ENCODE measurements around the gene HIF1A.

The HIF1A gene

DNA sequence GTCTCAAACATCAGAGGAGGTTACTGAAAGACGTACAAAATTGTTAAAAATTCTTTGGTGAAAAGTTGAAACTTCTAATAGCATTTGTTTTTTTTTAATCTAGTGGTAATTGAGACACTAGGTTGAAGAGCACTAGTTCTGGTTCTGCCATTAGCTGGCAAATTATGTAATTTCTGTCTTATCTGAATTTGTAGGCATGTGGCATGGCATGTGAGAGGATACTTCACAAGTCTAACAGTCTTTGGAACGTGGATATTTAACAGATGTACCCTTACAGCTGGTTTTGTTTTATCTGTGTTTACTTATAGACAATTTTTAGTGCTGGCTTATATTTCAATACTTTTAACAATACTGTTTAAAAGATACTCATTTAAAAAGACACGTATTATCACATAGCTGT, 72.9 kb downstream of the HIF1A start:
- no peak overlapping the region for H3K9ac ChIP-seq
- no peak overlapping the region for H3K27ac ChIP-seq
- H3K4me1 ChIP-seq (ENCODE audit: low read depth, poor library complexity, severe bottlenecking) = no peaks in the 10 kb centered on the region
- H3K79me2 ChIP-seq (ENCODE audit: insufficient read depth, low read depth) = no peaks in the 10 kb centered on the region
- H4K20me1 ChIP-seq (ENCODE audit: insufficient read depth) = no peaks in the 10 kb centered on the region
- H3K36me3 ChIP-seq (ENCODE audit: insufficient read depth) = no peaks in the 10 kb centered on the region
- no peak overlapping the region for H2AFZ ChIP-seq (ENCODE audit: low read depth)
- H3K4me3 ChIP-seq (IDR thresholded peaks at IDR 0.05; ENCODE audit: insufficient read depth, low read depth, low read length) = no peak overlapping the region
- no peaks in the 10 kb centered on the region for H3K27me3 ChIP-seq (ENCODE audit: insufficient read depth, low read depth)
- H3K4me2 ChIP-seq = no peak overlapping the region
- TF ChIP-seq, protein P1, sequence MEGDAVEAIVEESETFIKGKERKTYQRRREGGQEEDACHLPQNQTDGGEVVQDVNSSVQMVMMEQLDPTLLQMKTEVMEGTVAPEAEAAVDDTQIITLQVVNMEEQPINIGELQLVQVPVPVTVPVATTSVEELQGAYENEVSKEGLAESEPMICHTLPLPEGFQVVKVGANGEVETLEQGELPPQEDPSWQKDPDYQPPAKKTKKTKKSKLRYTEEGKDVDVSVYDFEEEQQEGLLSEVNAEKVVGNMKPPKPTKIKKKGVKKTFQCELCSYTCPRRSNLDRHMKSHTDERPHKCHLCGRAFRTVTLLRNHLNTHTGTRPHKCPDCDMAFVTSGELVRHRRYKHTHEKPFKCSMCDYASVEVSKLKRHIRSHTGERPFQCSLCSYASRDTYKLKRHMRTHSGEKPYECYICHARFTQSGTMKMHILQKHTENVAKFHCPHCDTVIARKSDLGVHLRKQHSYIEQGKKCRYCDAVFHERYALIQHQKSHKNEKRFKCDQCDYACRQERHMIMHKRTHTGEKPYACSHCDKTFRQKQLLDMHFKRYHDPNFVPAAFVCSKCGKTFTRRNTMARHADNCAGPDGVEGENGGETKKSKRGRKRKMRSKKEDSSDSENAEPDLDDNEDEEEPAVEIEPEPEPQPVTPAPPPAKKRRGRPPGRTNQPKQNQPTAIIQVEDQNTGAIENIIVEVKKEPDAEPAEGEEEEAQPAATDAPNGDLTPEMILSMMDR (conservative IDR thresholded peaks at IDR 0.05; ENCODE audit: low read depth, low read length) = no peak

DNA sequence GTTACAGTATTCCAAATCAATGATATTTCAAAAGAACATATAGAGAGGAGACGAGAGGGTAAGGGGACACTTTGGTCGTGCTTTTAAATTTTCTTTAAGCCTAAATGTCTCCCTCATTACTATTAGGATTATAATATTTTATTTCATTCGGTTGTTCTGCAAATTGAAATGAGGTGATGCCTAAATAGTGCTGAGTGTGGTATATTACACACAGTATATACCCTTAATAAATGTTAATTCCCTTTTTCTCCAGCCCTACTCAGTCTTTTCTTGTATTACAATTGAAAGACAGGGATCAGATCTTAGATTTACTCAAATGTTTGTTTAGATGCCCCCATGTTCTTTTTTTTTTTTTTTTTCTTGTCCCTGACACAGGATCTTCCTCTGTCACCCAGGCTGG, 74.6 kb downstream of the HIF1A start:
- Histone ChIP-seq H3K9ac (no peak overlapping the region), H3K36me3 (ENCODE audit: insufficient read depth) (no peaks in the 10 kb centered on the region), H3K4me2 (no peak overlapping the region), H2AFZ (ENCODE audit: low read depth) (no peak overlapping the region), H3K4me3 (IDR thresholded peaks at IDR 0.05; ENCODE audit: insufficient read depth, low read depth, low read length) (no peak overlapping the region), H3K4me1 (ENCODE audit: low read depth, poor library complexity, severe bottlenecking) (no peaks in the 10 kb centered on the region), H3K79me2 (ENCODE audit: insufficient read depth, low read depth) (no peaks in the 10 kb centered on the region), H4K20me1 (ENCODE audit: insufficient read depth) (no peaks in the 10 kb centered on the region), H3K27ac (no peak overlapping the region), H3K27me3 (ENCODE audit: insufficient read depth, low read depth) (no peaks in the 10 kb centered on the region)
- TF ChIP-seq, protein P1 (conservative IDR thresholded peaks at IDR 0.05; ENCODE audit: low read depth, low read length) = no peak

DNA sequence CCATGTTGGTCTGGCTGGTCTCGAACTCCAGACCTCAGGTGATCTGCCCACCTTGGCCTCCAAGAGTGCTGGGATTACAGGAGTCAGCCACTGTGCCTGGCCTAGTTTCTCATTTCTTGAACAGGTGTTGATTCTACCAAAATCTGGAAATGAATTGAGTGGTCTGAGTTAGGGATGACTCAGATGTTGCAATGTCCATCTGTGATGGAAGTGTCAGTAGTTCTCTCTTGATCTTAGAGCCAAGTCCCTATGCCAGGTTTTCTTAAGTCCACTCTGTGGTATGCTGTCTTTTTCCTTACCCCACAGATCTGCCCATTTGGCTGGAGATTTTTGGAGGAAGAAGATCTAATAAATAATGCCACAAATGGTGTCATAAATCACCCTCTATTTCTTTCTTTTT, 79.5 kb downstream of the HIF1A start:
- TF ChIP-seq, protein P1 (conservative IDR thresholded peaks at IDR 0.05; ENCODE audit: low read depth, low read length) = no peak

DNA sequence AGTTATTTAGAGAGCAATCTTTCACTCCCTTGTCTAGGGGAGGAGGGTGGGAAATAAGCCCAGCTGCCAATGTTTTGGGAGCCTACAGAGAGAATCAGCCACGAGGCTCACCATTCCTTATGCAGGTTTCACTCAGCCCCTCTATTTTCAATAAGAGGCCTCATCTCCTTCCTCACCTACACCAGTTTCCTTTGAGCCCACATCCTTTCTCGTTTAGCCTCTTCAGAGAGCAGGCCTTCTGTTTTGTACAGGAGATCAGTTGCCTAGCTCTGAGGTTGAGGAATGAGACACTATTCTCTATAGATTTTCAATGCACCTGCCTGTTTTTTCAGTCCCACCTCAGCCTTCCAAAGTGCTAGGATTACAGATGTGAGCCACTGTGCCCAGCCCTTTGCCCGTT, 84.8 kb downstream of the HIF1A start:
- Histone ChIP-seq H3K27ac (no peak overlapping the region), H3K9ac (no peak overlapping the region), H3K79me2 (ENCODE audit: insufficient read depth, low read depth) (no peaks in the 10 kb centered on the region), H4K20me1 (ENCODE audit: insufficient read depth) (no peaks in the 10 kb centered on the region), H3K27me3 (ENCODE audit: insufficient read depth, low read depth) (no peaks in the 10 kb centered on the region), H2AFZ (ENCODE audit: low read depth) (no peak overlapping the region), H3K4me3 (IDR thresholded peaks at IDR 0.05; ENCODE audit: insufficient read depth, low read depth, low read length) (no peak overlapping the region), H3K36me3 (ENCODE audit: insufficient read depth) (no peaks in the 10 kb centered on the region), H3K4me1 (ENCODE audit: low read depth, poor library complexity, severe bottlenecking) (no peaks in the 10 kb centered on the region), H3K4me2 (no peak overlapping the region)
- TF ChIP-seq, protein P1 (conservative IDR thresholded peaks at IDR 0.05; ENCODE audit: low read depth, low read length) = no peak

More for the DNA sequence above, 79.5 kb downstream of the HIF1A start:
- Histone ChIP-seq H3K9ac (no peak overlapping the region), H3K27ac (no peak overlapping the region), H3K27me3 (ENCODE audit: insufficient read depth, low read depth) (no peaks in the 10 kb centered on the region), H2AFZ (ENCODE audit: low read depth) (no peak overlapping the region), H4K20me1 (ENCODE audit: insufficient read depth) (no peaks in the 10 kb centered on the region), H3K4me1 (ENCODE audit: low read depth, poor library complexity, severe bottlenecking) (no peaks in the 10 kb centered on the region), H3K36me3 (ENCODE audit: insufficient read depth) (no peaks in the 10 kb centered on the region), H3K4me3 (IDR thresholded peaks at IDR 0.05; ENCODE audit: insufficient read depth, low read depth, low read length) (no peak overlapping the region), H3K4me2 (no peak overlapping the region), H3K79me2 (ENCODE audit: insufficient read depth, low read depth) (no peaks in the 10 kb centered on the region)
